Fibroblast of mammary gland (primary cell): ENCODE data around the gene RPS6KC1.

Experiments
- DNase-seq: peaks from one replicate; pipeline ENCODE4 v3.0.0-alpha.2; 2010; ENCODE audit warnings: low read depth
- H3K4me3 ChIP-seq: 2 replicates; pipeline ENCODE4 v1.5.1; 2011; ENCODE audit warnings: low read depth, mild to moderate bottlenecking, low read length, moderate library complexity; ENCODE audit not compliant: control insufficient read depth
- TF ChIP-seq, protein P1 (sequence below): conservative IDR thresholded peaks from 2 replicates; pipeline ENCODE4 v1.5.1; 2011; ENCODE audit warnings: low read depth, low read length, inconsistent platforms; ENCODE audit not compliant: control insufficient read depth, insufficient read depth

The RPS6KC1 gene

DNA sequence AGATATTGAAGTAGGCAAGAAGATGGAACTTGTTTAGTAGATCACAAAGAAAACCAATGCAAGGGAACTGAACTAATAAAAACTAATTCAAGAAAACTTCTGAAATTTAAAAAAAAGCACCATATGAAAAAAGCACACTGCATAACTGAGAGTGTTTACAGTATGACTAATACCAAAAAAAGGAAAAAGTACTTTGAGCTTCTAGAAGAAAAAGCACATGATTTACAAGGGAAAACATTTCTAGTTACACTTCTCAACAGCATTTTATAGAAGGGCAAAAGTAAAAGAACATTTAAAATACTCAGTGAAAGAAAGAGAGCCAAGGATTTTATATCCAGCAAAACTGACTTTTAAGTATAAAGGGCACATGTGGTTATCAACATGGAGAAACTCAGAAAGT, 233.6 kb downstream of the RPS6KC1 start:
- DNase-seq, result peak; percentile 57
- TF ChIP-seq, protein P1, sequence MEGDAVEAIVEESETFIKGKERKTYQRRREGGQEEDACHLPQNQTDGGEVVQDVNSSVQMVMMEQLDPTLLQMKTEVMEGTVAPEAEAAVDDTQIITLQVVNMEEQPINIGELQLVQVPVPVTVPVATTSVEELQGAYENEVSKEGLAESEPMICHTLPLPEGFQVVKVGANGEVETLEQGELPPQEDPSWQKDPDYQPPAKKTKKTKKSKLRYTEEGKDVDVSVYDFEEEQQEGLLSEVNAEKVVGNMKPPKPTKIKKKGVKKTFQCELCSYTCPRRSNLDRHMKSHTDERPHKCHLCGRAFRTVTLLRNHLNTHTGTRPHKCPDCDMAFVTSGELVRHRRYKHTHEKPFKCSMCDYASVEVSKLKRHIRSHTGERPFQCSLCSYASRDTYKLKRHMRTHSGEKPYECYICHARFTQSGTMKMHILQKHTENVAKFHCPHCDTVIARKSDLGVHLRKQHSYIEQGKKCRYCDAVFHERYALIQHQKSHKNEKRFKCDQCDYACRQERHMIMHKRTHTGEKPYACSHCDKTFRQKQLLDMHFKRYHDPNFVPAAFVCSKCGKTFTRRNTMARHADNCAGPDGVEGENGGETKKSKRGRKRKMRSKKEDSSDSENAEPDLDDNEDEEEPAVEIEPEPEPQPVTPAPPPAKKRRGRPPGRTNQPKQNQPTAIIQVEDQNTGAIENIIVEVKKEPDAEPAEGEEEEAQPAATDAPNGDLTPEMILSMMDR, result no peak
- H3K4me3 ChIP-seq, result no peak overlapping the region

GRCh38 chr1:213286235-213286634, 235.2 kb downstream of the RPS6KC1 start:
- TF ChIP-seq, protein P1, result peak; percentile 41
- no peak overlapping the region for H3K4me3 ChIP-seq
- peak; percentile 3 for DNase-seq

DNA sequence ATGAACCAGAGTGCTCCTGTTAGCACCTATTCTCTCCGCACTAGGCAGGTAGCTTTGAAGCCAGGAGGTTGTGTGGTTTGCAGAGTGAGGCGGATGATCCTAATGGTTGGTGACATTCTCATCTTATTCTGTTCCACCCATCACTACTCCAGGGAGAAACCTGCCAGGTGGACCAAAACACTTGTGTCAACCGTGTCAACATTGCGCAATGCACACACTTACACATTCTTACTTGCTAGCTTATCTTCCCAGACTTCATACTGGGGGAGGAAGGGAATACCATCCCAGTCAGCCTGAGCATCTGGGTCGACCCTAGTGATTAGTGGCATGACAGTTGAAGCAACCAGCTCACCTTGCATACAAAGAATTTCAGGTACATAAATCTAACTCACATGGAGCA, 236.9 kb downstream of the RPS6KC1 start:
- H3K4me3 ChIP-seq, result no peak overlapping the region
- DNase-seq, result no peak
- TF ChIP-seq, protein P1, result no peak

GRCh38 chr1:213291526-213291925, 240.5 kb downstream of the RPS6KC1 start:
- DNase-seq, result no peak
- TF ChIP-seq, protein P1, result no peak
- H3K4me3 ChIP-seq, result no peak overlapping the region

DNA sequence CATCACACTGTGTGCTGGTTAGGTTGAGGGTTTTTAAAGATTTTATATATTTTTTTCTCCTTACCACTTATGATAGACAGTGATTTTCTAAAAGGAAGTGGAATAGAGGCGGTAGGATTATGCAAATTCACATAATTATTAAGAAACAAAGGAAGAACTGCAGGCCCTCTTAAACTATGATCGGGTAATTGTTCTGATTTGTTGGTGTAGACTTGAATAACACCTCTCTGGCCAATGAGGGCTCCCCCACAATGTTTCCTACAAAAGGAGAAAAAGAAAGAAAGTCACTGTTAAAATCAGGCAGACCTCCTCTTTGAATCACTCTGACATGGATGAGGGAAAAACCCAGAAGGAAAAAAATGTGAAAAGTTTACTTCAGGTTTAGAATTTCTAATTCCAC, 241.6 kb downstream of the RPS6KC1 start:
- DNase-seq, result no peak
- TF ChIP-seq, protein P1, result no peak
- H3K4me3 ChIP-seq, result no peak overlapping the region

DNA sequence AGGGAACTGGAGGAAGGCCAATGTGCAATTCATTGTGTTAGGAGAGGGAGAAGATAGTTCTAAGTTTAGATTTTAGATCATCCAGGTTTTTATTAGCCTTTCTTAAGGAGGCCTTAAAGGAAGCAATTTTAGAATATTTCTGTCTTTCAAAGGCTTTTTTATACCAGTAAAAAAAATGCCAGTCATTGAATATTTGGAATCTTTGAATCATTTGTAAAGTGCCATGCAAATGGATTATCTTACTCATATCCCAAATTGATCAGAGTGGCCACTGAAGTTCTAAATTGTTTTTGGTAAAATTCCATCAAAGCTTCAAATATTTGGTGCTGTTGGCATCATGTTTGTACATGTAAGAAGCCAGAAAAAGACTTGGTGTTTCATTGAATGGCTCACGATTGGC, 244.8 kb downstream of the RPS6KC1 start:
- DNase-seq, result no peak
- TF ChIP-seq, protein P1, result no peak
- no peak overlapping the region for H3K4me3 ChIP-seq

- DNase-seq, result no peak
- H3K4me3 ChIP-seq, result no peak overlapping the region
- TF ChIP-seq, protein P1, result no peak
Observed at GRCh38 chr1:213296558-213296957, 245.5 kb downstream of the RPS6KC1 start.
